ENCODE measurements around the gene NEURL1.
A peak's percentile ranks its signal among the peaks of the same experiment; 100 is the strongest.

Gene NEURL1

DNA sequence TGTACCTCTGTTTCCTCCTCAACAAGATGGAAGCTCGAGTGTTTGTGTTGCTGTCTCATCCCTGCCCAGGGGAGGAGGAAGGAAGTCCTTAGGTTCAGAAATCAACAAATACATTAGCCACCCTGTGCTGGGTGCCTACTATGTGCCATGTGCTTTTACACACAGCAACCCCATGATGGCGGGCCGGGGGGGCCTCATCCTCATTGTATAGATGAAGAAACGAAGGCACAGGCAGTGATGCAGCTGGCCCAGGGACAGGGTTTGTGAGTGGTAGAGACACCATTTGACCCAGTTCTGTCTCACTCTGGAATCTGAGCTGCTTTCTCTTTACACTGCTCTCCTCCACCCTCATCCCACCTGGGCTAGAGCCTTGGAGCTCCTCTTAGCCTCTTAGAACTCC lies 39.5 kb upstream of the NEURL1 start:
- no peak for TF ChIP-seq CTCF (IDR thresholded peaks at IDR 0.05; ENCODE audit: extremely low read depth, insufficient read depth, missing control alignments)
- in situ Hi-C loops (cut with MboI; ENCODE audit: low pct_unique_long_range_greater_than_20kb, low sequenced_read_pairs, unreplicated experiment): no loop called here
- no peak for DNase-seq (ENCODE audit: low spot score)

DNA sequence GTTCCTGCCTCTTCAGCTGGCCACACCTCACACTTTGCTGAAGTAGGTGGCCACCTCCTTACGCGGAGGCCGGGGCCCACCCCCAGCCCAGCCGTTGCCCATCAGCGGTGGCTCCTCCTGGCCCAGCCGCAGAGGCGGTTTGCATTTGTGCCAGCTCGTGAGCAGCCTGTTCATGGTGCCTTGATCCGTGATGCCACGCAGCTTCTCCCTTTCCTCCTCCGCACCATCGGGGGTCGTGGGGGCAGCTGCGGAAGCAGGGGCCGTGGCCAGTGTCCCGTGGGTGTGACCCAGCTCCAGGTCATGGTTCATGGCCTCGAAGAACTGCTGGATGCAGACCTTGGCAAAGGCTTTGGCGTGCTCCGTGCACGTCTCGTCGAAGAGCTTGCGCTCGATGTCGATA lies 38.3 kb upstream of the NEURL1 start:
- in situ Hi-C loops (cut with MboI; ENCODE audit: low pct_unique_long_range_greater_than_20kb, low sequenced_read_pairs, unreplicated experiment): no loop called here
- TF ChIP-seq CTCF (IDR thresholded peaks at IDR 0.05; ENCODE audit: extremely low read depth, insufficient read depth, missing control alignments): no peak
- no peak for DNase-seq (ENCODE audit: low spot score)

DNA sequence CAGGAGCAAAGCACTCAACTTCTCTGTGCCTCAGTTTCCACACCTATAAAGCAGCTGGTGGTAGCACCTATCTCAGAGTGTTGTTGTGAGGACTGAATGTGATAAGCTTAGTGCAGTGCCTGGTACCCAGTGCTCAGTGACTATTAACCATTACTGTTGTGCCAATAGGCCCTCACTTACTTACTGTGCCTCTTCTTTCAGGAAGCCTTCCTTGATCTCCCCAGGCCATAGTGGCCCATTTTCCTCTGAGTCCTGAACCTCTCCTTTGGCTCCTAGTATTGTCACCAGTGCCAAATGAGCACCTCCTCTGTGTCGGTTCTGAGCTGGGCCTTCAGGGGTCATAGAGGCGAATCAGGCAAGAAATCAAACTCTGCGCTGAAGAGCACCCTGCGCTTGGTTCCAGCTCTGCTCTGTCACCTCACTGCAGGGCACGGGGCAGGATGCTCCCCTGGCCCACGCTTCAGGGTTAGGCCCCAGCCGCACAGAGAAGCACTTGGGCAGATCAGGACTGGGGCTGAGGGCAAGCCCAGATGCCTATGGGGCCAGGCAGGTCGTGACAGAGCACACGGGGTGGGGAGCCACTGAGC lies 37.3 kb upstream of the NEURL1 start:
- no peak for DNase-seq (ENCODE audit: low spot score)
- TF ChIP-seq CTCF (IDR thresholded peaks at IDR 0.05; ENCODE audit: extremely low read depth, insufficient read depth, missing control alignments): no peak
- in situ Hi-C loops (cut with MboI; ENCODE audit: low pct_unique_long_range_greater_than_20kb, low sequenced_read_pairs, unreplicated experiment): no loop called here

- in situ Hi-C loops (cut with MboI; ENCODE audit: low pct_unique_long_range_greater_than_20kb, low sequenced_read_pairs, unreplicated experiment): no loop called here
- no peak for TF ChIP-seq CTCF (IDR thresholded peaks at IDR 0.05; ENCODE audit: extremely low read depth, insufficient read depth, missing control alignments)
- no peak for DNase-seq (ENCODE audit: low spot score)
These were observed 36.3 kb upstream of the NEURL1 start for GRCh38 chr10:103457176-103457712.

- in situ Hi-C loops (cut with MboI; ENCODE audit: low pct_unique_long_range_greater_than_20kb, low sequenced_read_pairs, unreplicated experiment): no loop called here
- no peak for TF ChIP-seq CTCF (IDR thresholded peaks at IDR 0.05; ENCODE audit: extremely low read depth, insufficient read depth, missing control alignments)
- DNase-seq (ENCODE audit: low spot score): no peak
These were observed 35.5 kb upstream of the NEURL1 start for GRCh38 chr10:103457896-103458583.

DNA sequence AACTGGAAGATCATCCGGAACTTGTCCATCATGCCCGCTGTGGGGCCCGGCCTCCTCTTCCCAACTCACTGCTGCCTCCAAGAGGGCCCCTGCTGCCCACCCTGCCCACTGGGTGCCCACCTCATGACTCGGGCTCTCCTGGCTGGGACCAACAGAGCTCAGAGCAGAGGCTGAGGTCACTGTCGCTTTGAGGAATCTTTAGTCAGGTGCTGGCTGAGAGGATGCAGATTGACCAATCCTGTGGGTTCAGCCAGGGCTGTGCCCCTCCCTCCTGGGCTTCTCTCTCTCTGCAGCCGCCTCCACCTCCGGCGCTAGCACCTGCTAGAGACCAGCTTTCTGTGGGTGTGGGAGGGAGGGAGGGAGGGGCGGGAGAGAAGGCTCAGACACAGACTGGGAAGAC lies 34.8 kb upstream of the NEURL1 start, which contains the start of gene CALHM1:
TSS of gene CALHM1 (minus strand) at position 181 of the 400 bp plus-strand sequence. CDS start at position 32, 149 bp downstream.
- DNase-seq (ENCODE audit: low spot score): peak; percentile 89
- no peak for TF ChIP-seq CTCF (IDR thresholded peaks at IDR 0.05; ENCODE audit: extremely low read depth, insufficient read depth, missing control alignments)
- in situ Hi-C loops (cut with MboI; ENCODE audit: low pct_unique_long_range_greater_than_20kb, low sequenced_read_pairs, unreplicated experiment): no loop called here

Data from GM13977 (cell line).